ENCODE measurements around the gene DNAJB11.

DNA sequence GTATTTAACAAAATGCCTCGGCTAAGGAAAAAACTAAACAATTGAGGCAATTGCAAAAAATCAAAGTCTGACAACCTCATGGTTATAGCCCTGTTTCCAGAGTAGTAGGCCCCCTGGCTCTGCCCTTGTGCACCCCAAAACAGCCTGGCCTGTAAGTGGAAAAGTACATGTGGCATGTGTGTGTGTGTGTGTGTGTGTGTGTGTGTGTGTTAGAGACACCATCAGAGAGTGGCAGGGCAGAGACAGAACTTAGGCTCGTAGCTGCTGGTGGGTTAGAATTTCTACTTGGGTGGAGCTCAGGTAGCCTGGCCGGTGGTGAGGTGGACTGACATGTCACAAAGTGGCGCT lies 28.2 kb downstream of the DNAJB11 start:
- no peak for TF ChIP-seq CTCF (IDR thresholded peaks at IDR 0.05; ENCODE audit: insufficient read depth, low read depth, low read length)
- no peak for TF ChIP-seq EZH2 (IDR thresholded peaks at IDR 0.05; ENCODE audit: insufficient read depth, low read length)

All from astrocyte (in vitro differentiated cells and primary cell).